NOMO-1 treated with dmso at 0.1 percent for 144 hours (cell line): ENCODE measurements around the gene SLFN11.
"Not testable (repeated sequence)": the region's sequence is repeated elsewhere in the genome, so short reads cannot be mapped to it uniquely, and the experiment has no call there.

Source experiments
- DNase-seq: peaks from one replicate; lab custom pipeline; 2025; ENCODE audit not compliant: unreplicated experiment; lab: John Stamatoyannopoulos, UW

The SLFN11 gene

GRCh38 chr17:35361027-35361426, 12.4 kb downstream of the SLFN11 start:
- no peak for DNase-seq

DNA sequence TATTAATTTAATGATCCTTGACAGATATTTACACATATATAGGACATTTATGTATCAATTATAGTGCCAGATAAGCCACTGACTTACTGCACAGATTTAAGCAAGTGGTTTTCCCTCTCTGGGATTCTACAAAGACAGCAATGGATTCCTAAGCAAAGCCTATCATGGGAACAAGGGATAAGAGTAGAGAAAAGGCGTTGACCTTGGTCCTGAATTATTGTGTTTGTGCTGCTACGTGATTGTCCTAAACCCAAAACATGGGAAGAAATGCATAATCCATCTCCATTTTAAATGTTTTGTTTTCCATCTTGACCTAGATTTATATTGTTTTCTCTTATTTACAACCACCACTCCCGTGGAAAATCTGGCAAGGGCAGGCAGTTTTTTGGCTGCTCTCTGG, 14.0 kb downstream of the SLFN11 start:
- no peak for DNase-seq

- no peak for DNase-seq
Observed at GRCh38 chr17:35352284-35352683, 21.1 kb downstream of the SLFN11 start.

- DNase-seq: no peak
Observed at GRCh38 chr17:35350493-35350892, 22.9 kb downstream of the SLFN11 start.

DNA sequence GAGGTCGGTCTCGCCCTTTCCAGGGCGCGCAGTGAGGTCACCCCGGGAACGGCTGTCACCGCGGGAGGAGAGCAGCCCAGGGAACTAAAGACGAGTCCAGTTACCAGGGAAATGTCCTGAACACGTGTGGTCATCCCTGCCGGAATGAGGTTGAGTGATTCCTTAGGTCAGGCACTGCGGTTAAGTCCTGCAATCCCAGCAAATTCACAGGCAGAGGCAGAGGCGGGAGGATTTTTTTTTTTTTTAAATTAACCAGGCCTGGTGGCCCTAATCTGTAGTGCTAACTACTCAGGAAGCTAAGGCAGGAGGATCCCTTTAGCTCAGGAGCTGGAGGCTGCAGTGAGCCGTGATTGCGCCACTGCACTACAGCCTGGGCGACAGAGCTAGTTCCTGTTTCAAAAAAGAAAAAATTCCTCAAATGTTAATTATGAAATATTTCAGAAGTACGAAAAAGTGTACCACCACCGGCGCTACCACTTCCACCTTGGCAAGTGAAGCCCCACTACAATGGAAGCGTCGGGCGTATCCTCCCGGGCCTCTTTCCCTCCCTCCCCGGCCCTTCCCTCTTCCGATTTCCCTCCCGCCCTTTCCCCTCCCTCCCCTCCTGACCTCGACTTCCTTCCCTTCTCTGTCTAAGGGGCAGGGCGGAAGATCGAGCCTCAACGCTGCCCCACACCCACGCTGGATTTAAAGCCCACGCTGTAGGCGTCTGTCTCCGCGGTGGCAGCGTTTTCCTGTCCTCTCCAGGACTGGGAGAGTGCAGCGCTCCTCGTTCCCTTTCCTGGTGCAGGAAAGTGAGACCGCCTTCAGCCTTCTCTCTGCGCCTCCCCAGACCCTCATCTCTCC, 27.3 kb downstream of the SLFN11 start:
- peak; percentile 86 for DNase-seq

DNA sequence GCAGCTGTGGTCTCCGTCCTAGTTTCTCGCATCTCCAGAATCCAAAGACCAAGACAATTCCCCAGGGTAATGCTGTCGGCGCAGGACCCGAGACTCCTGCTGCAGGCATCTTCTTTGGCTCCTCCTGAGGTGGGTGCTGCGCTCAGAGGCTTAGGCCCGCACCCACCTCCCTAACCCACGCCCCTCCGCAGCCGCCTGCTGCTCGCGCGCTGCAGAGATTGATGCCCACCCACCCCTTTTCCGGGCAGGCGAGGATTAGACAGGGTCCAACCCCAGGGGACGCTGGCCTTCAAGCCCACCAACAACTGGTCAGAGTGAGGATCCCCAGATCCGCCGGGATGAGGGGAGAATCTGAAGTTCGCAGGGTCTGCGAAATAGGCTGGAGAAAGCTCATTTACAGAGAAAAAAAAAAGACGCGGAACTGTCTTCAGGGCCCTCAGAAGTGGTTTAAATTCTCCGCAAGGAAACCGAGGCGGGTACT, 27.9 kb downstream of the SLFN11 start:
- DNase-seq: no peak

DNA sequence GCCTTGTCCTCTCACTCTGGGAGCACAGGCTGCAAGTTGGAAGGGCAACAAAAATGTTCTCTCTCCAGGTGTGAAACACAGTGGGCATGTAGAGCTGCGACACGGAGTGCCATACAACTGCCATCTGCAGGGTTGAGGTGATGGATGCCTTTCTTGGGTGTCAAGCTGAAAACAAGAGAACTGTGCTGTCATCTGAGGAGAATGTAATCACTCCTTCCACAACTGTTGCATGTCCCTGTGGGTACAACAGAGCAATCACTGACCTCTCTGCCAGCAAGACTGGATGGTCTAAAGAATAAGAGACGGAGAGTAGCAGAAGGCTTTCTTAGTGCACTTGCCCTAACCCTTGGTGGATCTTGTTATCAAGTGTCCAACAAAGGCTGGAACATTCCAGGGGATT, 29.2 kb downstream of the SLFN11 start:
- DNase-seq: no peak

GRCh38 chr17:35342276-35342675, 31.1 kb downstream of the SLFN11 start:
- no peak for DNase-seq

- DNase-seq: peak; percentile 52
Observed at GRCh38 chr17:35341411-35341992, 31.9 kb downstream of the SLFN11 start.

- no peak for DNase-seq
Observed at GRCh38 chr17:35338230-35338629, 35.2 kb downstream of the SLFN11 start.

DNA sequence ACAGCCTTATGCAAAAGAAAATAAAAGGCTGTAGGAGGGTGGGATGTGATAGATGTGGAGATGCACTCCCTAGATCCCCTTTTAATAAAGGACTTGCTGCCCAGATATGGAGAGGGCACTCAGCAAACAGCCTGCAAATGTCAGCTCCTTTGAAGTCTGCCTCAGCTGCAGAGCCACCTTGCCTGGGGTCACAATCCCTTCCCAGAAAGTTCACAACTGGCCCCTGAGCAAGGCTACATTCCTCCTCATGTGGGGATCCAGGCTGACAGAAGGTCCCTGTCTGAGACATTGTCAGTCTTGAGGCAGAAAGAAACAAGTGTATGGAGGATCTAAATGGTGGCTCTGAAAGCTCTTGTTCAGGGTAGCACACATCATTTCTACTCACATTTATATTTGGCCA, 36.1 kb downstream of the SLFN11 start:
- no peak for DNase-seq

DNA sequence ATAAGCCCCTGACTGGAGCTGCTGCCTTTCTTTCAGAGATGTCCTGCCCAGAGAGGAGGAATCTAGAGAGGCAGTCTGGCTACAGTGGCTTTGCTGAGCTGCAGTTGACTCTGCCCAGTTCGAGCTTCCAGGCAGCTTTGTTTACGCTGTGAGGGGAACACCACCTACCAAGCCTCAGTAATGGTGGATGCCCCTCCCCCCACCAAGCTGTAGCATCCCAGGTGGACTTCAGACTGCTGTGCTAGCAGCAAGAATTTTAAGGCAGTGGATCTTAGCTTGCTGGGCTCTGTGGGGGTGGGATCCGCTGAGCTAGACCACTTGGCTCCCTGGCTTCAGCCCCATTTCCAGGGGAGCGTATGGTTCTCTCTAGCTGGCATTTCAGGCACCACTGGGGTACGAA, 39.8 kb downstream of the SLFN11 start:
- DNase-seq: not testable (repeated sequence)

DNA sequence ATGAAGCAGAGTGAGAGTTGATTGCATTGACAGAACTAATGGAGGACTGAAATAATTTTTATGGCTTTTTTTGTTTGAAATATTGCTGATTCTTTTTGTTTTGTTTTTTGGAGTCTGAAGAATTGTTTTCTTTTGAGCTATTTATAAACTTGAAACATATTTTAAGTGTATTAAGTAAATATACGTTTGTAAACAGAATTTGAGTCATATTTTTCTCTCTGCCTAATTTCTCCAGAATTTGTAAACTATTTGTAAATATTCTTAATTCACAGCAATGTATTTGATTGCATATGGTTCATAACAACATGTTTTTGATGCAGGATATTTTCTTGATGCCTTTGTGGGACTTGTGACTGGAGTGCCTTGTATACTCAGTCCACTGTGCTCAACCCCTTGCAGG, 50.7 kb downstream of the SLFN11 start:
- DNase-seq: no peak

DNA sequence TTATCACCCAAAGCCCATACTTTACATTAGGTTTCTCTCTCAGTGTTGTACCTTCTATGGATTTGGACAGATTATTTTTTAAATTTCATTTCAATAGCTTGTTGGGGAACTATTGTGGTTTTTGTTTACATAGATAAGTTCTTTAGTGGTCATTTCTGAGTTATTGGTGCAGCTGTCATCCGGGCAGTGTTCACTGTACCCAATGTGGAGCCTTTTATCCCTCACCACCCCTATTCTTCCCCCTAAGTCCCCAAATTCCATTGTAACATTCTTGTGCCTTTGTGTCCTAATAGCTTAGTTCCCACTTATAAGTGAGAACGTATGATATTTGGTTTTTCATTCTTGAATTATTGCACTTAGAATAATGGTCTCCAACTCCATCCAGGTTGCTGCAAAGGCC, 57.5 kb downstream of the SLFN11 start:
- DNase-seq: no peak

DNA sequence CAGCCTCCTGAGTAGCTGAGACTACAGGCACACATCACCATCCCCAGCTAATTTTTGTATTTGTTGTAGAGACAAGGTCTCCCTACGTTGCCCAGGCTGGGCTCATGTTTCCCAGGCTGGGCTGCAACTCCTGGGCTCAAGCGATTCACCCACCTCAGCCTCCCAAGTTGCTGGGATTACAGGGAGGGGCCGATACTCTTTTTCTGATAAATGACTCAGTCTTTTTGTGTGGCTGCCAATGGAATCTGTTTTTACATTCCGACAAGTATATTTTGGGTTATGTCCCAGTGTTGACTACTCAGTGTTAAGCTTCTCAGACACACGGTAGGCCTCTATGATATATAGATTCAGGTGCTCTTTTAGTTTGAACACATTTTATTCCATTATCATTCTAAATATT, 58.1 kb downstream of the SLFN11 start:
- no peak for DNase-seq

DNA sequence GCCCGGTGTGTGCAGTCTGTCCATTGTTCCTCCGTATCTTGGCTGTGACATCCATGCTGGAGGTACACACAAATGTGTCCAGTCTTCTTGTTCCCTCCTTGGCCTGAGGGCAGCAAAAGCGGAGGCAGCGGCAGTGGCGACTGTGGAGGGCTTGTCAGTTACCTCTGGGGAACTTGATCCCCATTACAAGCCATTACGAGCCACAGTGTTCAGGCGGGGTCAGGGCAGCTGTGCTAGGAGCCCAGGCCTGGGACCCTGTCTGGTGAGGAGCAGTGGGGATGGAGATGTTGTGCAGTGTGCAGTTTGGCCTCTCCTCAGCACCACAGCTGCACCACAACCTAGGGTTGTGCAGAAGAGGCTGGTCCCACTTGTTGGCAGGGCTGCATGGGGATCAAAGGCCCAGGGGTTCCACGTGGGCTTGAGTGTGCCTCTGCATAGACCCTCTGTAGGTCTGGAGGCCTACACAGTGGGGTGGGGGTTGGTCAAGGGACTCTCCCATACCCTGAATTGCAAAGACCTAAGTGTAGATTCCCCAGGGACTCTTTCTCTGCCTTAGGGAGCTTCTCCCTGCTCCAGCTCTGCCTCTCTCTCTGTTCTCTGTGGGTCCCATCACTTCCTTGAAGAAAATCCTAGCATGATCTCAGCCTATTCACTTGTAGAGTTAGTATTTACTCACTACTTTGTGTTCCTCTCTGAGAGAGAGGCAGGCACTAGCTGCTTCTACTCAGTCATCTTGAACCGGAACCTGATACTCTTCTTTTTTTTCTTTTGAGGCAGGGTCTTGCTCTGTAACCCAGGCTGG, 58.8 kb downstream of the SLFN11 start:
- DNase-seq: no peak

DNA sequence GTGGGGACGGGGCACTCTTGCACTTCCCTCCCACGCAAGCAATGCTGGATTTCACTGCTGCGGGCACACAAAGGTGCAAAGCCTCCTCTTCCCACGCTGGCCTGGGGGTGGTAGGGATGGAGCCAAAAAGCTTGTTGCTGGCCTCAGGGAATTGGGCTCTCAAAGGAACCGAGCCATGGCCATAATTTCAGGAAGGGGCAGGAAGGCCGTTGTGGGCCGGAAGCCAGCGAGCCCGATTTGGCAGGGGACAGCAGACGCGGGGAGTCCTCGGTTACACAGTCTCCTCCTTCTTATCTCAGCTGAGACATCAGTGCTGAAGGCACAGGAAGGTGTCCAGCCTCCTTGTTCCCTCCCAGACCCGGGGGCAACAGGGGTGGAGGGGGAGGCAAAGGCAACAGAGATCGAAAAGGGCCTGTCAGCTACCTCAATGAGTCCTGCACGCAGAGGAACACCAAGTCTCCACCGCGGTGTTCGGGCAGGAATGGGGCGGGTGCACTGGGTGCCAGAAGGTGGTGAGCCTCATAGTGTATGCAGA, 59.5 kb downstream of the SLFN11 start:
- no peak for DNase-seq

DNA sequence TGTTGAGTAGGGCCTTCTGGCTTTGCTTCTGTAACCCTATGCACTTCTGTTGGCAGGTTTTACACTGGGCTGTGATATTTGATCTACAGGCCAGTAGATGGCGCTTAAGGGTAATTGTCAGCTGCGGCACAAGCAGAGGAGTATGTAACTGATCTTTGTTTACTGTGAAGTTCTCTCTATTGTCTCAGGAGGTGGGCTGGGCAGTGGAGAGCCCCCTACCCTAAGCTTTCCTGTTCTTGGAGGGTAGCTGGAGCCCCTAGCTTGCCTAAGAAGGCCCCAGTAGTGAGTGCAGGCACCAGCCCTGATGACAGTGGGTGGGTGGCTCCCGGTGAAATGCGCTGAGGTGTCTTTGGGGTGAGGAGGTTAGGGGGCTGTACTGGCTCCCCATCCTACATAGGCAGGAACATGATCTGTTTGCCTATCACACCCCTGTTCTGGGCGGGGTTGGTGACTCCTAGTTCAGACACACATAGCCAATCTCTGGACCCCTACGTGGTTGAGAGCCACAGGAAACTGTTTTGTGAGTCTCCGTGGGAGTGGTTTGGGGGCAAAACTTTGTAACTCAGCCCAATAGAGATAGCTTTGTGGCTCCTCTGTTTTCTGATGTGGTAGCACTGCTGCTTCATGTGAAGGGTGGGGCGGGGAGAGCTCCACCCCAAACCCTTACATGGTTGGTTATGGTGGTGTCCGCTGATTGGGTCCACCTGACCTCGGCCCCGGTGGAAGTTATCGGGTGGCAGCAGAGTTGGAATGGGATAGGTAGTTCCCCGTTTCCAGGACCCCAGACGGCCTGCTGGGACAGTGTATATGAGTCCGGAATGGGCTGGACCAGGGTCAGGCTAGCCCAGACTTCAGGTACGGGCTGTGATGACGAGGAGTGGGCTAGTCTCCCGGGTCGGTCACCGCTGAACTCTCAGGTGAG, 60.4 kb downstream of the SLFN11 start:
- peak; percentile 56 for DNase-seq

GRCh38 chr17:35312346-35312745, 61.1 kb downstream of the SLFN11 start:
- DNase-seq: no peak

DNA sequence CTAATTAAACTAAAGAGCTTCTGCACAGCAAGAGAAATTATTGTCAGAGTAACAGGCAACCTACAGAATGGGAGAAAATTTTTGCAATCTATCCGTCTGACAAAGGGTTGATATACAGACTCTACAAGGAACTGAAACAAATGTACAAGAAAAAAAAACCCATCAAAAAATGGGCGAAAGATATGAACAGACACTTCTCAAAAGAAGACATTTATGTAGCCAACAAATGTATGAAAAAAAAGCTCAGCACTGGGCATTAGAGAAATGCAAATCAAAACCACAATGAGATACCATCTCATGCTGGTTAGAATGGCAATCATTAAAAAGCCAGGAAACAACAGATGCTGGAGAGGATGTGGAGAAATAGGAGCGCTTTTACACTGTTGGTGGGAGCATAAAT, 64.1 kb downstream of the SLFN11 start:
- DNase-seq: not testable (repeated sequence)
